Natural killer cell (primary cell): ENCODE measurements around the gene SLC4A9. TPM values are rescaled to one million over a fixed set of nuclear protein-coding genes. Genes with fewer than 3 reads are reported as not detected.

Source experiments
- ATAC-seq, 3 donors: fragments of 150-1000 bp in 2 of 3; fragments of 200-7000 bp in 1 of 3; cut with Tn5 transposase; 1 replicate in 1 of 3; 2 replicates in 2 of 3; pipeline ENCODE4 v1.10.0; 2021; ENCODE audit warnings: mild to moderate bottlenecking in 2 of 3, moderate library complexity in 2 of 3
- DNase-seq, 2 donors: peaks; one replicate each; pipeline versions ENCODE4 v3.0.0 to v3.0.0-alpha.2; 2013 to 2021; ENCODE audit warnings: mixed read lengths in 1 of 2
- H3K27ac ChIP-seq: one replicate; pipeline ENCODE4 v1.5.1; 2013; ENCODE audit warnings: mild to moderate bottlenecking, low read length
- H3K27me3 ChIP-seq: one replicate; pipeline ENCODE4 v1.6.1; 2013; ENCODE audit warnings: low read length; ENCODE audit not compliant: control insufficient read depth, insufficient read depth
- H3K36me3 ChIP-seq: one replicate; pipeline ENCODE4 v1.6.1; 2013; ENCODE audit warnings: low read length; ENCODE audit not compliant: control insufficient read depth, insufficient read depth
- H3K4me1 ChIP-seq: one replicate; pipeline ENCODE4 v1.6.1; 2013; ENCODE audit warnings: low read length; ENCODE audit not compliant: control insufficient read depth, insufficient read depth
- H3K4me3 ChIP-seq: one replicate; pipeline ENCODE4 v1.5.1; 2013; ENCODE audit warnings: low read length
- H3K9me3 ChIP-seq: one replicate; pipeline ENCODE4 v1.6.1; 2013; ENCODE audit warnings: low read length; ENCODE audit not compliant: control insufficient read depth, insufficient read depth
- H3K27ac Mint-ChIP-seq, 2 donors: one replicate each; pipeline ENCODE4 v1.8.0; 2022; ENCODE audit warnings: mild to moderate bottlenecking in 2 of 2, mixed read lengths in 2 of 2, moderate library complexity in 1 of 2
- H3K27me3 Mint-ChIP-seq, 2 donors: one replicate each; pipeline ENCODE4 v1.8.0; 2022; ENCODE audit warnings: low read depth in 2 of 2, mixed read lengths in 2 of 2
- H3K36me3 Mint-ChIP-seq: one replicate; pipeline ENCODE4 v1.8.0; 2022; ENCODE audit warnings: mixed read lengths
- H3K4me1 Mint-ChIP-seq, 2 donors: one replicate each; pipeline ENCODE4 v1.8.0; 2022; ENCODE audit warnings: mixed read lengths in 2 of 2
- H3K4me3 Mint-ChIP-seq: one replicate; pipeline ENCODE4 v1.8.0; 2022; ENCODE audit warnings: mild to moderate bottlenecking, moderate library complexity, mixed read lengths
- H3K9me3 Mint-ChIP-seq, 2 donors: one replicate each; pipeline ENCODE4 v1.8.0; 2022; ENCODE audit warnings: mixed read lengths in 2 of 2
- WGBS: methylation state at CpG from one replicate; pipeline ENCODE4 v1.1.7; 2013; ENCODE audit warnings: missing lambda C conversion rate; ENCODE audit not compliant: insufficient coverage; 5-methylcytosine and 5-hydroxymethylcytosine counted together
- intact Hi-C: fragments of 100-400 bp; cut with micrococcal nuclease; formaldehyde crosslinking; loops from one replicate; pipeline ENCODE4 v1.14.2; 2022
- total RNA-seq, 4 donors: library from RNA; stranded (reverse); fragments of 120-200 nt in 1 of 4; gene quantifications; one replicate each; pipeline versions ENCODE4 v1.2.3 to v1.2.4, GENCODE V29; 2013 to 2022
- TF ChIP-seq, protein P1 (sequence below): fragments of 200-600 bp; IDR thresholded peaks from one replicate; pipeline ENCODE4 v1.8.0; 2022; ENCODE audit warnings: antibody characterized with exemption

SLC4A9 gene
- total RNA-seq, 3 donors from 2014 or later (not counting 1 experiment from before 2014, with no cell fraction given) = not detected

DNA sequence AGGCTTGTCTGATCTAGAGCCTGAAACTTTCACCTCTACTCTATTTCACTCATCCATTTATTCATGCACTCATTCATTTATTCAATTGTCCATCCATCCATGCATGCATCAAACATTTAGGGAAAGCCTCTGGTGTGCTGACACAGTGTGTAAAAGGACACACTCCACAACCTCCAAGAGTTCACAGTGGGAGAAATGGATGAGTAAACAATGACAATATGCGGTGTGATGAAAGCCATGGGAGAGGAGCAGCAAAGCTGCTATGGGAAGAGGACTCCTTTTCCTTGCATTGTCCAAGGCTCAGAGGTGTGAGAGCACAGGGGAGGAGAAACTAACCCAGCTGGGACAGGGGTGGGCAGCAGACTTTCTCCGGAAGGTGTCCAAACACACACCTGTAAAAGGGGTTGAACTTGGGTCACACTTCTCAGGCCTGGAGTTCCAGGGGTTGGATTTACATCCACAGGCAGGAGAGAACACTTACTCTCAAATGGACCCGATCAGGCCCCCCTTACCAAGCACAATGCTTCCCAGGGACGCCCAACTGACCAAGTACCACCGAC lies 35.9 kb upstream of the SLC4A9 start:
- intact Hi-C loops = no loop called here
- no peak for ATAC-seq
- no peaks in the 10 kb centered on the region for H3K36me3 Mint-ChIP-seq
- H3K27me3 Mint-ChIP-seq = peaks cover 0 to 16% of the 10 kb centered on the region in 2 donors
- TF ChIP-seq, protein P1, sequence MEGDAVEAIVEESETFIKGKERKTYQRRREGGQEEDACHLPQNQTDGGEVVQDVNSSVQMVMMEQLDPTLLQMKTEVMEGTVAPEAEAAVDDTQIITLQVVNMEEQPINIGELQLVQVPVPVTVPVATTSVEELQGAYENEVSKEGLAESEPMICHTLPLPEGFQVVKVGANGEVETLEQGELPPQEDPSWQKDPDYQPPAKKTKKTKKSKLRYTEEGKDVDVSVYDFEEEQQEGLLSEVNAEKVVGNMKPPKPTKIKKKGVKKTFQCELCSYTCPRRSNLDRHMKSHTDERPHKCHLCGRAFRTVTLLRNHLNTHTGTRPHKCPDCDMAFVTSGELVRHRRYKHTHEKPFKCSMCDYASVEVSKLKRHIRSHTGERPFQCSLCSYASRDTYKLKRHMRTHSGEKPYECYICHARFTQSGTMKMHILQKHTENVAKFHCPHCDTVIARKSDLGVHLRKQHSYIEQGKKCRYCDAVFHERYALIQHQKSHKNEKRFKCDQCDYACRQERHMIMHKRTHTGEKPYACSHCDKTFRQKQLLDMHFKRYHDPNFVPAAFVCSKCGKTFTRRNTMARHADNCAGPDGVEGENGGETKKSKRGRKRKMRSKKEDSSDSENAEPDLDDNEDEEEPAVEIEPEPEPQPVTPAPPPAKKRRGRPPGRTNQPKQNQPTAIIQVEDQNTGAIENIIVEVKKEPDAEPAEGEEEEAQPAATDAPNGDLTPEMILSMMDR = no peak
- WGBS = 82% methylated on average over 5 of the region's 5 CpGs
- Histone ChIP-seq H3K27ac (no peak overlapping the region), H3K36me3 (no peaks in the 10 kb centered on the region), H3K9me3 (no peaks in the 10 kb centered on the region), H3K4me1 (peaks cover 8% of the 10 kb centered on the region), H3K4me3 (no peak overlapping the region), H3K27me3 (no peaks in the 10 kb centered on the region)
- H3K27ac Mint-ChIP-seq = no peak overlapping the region
- no peak overlapping the region for H3K4me3 Mint-ChIP-seq
- DNase-seq = no peak
- no peaks in the 10 kb centered on the region for H3K4me1 Mint-ChIP-seq
- H3K9me3 Mint-ChIP-seq = no peaks in the 10 kb centered on the region

DNA sequence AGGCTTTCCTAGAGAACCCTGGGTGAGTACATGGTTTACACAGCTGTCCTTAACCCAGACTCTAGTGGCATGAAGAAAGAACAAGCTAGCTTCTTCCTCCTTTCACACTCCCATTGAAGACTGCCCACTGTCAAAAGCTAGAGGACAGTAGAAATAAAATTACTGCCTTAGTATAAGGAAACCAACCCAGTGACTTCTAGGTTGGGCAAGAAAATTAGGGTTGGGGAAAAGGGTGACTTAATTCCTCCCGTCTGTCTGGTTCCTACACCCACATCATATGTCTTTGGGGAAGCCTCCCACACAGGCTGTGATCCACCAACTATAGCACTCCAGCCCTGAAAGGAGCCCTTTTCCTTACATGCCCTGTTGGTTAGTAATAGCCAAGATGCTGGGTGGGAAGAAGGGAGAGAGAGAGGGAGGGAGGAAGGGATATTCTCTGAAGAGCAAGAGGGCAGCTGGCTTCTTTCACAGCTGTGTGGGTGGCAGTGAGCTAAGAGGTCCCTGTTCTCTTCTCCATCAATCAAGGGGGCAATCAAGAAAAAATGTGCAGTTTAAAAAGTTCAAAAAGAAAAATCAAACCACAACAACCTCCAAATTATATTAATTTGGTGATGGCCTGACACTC lies 35.3 kb upstream of the SLC4A9 start:
- no peaks in the 10 kb centered on the region for H3K27me3 ChIP-seq
- Mint-ChIP-seq H3K27me3 (peaks cover 0 to 16% of the 10 kb centered on the region in 2 donors), H3K27ac (no peak overlapping the region), H3K4me1 (no peaks in the 10 kb centered on the region), H3K36me3 (no peaks in the 10 kb centered on the region), H3K4me3 (no peak overlapping the region), H3K9me3 (no peaks in the 10 kb centered on the region)
- H3K9me3 ChIP-seq = no peaks in the 10 kb centered on the region
- DNase-seq = no peak
- ATAC-seq = no peak
- H3K36me3 ChIP-seq = no peaks in the 10 kb centered on the region
- TF ChIP-seq, protein P1 = no peak
- H3K4me1 ChIP-seq = peaks cover 8% of the 10 kb centered on the region
- H3K4me3 ChIP-seq = no peak overlapping the region
- intact Hi-C loops = no loop called here
- H3K27ac ChIP-seq = no peak overlapping the region
- WGBS = no CpG with 5 or more reads among the region's 1 CpG

DNA sequence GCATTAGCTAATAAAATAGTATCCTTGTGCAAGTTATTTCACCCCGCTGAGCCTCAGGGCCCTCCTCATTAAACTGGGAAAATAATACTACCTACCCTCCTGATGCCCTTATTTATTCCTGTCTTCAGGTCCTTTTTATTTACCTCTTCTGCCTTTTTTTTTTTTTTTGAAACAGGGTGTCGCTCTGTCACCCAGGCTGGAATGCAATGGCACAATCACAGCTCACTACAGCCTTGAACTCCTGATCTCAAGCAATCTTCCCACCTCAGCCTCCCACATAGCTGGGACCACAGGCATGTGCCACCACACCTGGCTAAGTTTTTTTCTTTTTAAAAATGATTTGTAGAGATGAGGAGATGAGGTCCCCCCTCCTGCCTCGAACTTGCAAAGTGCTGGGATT lies 34.5 kb upstream of the SLC4A9 start:
- ATAC-seq (no peak), DNase-seq (no peak)
- H3K4me1 Mint-ChIP-seq = no peaks in the 10 kb centered on the region
- no peaks in the 10 kb centered on the region for H3K9me3 Mint-ChIP-seq
- H3K36me3 Mint-ChIP-seq = no peaks in the 10 kb centered on the region
- no peaks in the 10 kb centered on the region for H3K27me3 ChIP-seq
- 83% methylated on average over 3 of the region's 3 CpGs for WGBS
- no peak overlapping the region for H3K4me3 Mint-ChIP-seq
- H3K27ac Mint-ChIP-seq = no peak overlapping the region
- H3K9me3 ChIP-seq = no peaks in the 10 kb centered on the region
- TF ChIP-seq, protein P1 = no peak
- no peaks in the 10 kb centered on the region for H3K36me3 ChIP-seq
- intact Hi-C loops = no loop called here
- peaks cover 8% of the 10 kb centered on the region for H3K4me1 ChIP-seq
- H3K27ac ChIP-seq = no peak overlapping the region
- H3K4me3 ChIP-seq = no peak overlapping the region
- H3K27me3 Mint-ChIP-seq = peaks cover 0 to 16% of the 10 kb centered on the region in 2 donors

DNA sequence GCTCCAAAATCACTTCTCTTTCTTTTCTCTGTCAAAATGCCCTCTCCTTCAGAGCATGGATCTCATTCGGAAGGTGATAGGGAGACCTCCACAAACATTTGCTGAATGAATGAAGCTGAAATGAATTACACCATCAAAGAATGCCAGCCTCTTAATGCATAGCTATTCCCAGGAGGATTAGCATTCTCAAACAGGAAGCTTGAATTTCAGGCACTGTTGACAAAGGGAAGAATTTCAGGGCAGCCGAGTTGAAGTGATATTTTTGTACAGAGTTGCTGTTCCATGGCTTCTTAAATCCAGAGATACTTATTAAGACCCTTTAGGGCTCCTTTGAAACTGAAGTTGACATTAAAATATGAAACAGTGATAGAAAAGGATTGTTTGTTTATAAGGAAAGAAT lies 32.4 kb upstream of the SLC4A9 start:
- intact Hi-C loops = no loop called here
- Mint-ChIP-seq H3K27ac (no peak overlapping the region), H3K4me3 (no peak overlapping the region), H3K36me3 (no peaks in the 10 kb centered on the region), H3K27me3 (peaks cover 0 to 14% of the 10 kb centered on the region in 2 donors), H3K9me3 (no peaks in the 10 kb centered on the region), H3K4me1 (no peaks in the 10 kb centered on the region)
- H3K36me3 ChIP-seq = no peaks in the 10 kb centered on the region
- WGBS = 64% methylated on average over 2 of the region's 2 CpGs
- DNase-seq (no peak), ATAC-seq (no peak)
- TF ChIP-seq, protein P1 = no peak
- H3K4me1 ChIP-seq = no peaks in the 10 kb centered on the region
- H3K4me3 ChIP-seq = no peak overlapping the region
- no peak overlapping the region for H3K27ac ChIP-seq
- H3K9me3 ChIP-seq = no peaks in the 10 kb centered on the region
- H3K27me3 ChIP-seq = no peaks in the 10 kb centered on the region
